Bronchial epithelial cell (primary cell): ENCODE measurements around the gene SLC9A1. TPM values are rescaled to one million over a fixed set of nuclear protein-coding genes. Genes with fewer than 3 reads are reported as not detected.
A peak's percentile ranks its signal among the peaks of the same experiment; 100 is the strongest.

Source experiments
- DNase-seq: peaks from one replicate; pipeline ENCODE4 v3.0.0-alpha.2; 2010; ENCODE audit warnings: low read depth
- FAIRE-seq: peaks from 2 replicates; lab custom pipeline; 2011; peaks lifted over from hg19 to GRCh38; lab: Jason Lieb, UNC
- H3K27me3 ChIP-seq: 2 replicates; pipeline ENCODE4 v1.5.1; 2011; ENCODE audit warnings: low read length; ENCODE audit not compliant: control insufficient read depth, insufficient read depth
- H3K36me3 ChIP-seq: 2 replicates; pipeline ENCODE4 v1.5.1; 2011; ENCODE audit warnings: low read length; ENCODE audit not compliant: control insufficient read depth, insufficient read depth
- H3K4me3 ChIP-seq: 2 replicates; pipeline ENCODE4 v1.5.1; 2011; ENCODE audit warnings: mild to moderate bottlenecking, low read depth, low read length, control low read depth
- CTCF ChIP-seq: IDR thresholded peaks from 2 replicates; pipeline ENCODE4 v1.5.1; 2011; ENCODE audit warnings: mild to moderate bottlenecking, moderate library complexity, low read length, control low read depth, inconsistent platforms; ENCODE audit not compliant: insufficient read depth, severe bottlenecking
- total RNA-seq: library from RNA; depleted of rRNA; stranded (reverse); fragments of >200 nt; gene quantifications from 2 replicates; pipeline ENCODE4 v1.2.1, GENCODE V29; 2014

The SLC9A1 gene
- total RNA-seq, 1 donor from 2014 or later: 5.0 TPM

GRCh38 chr1:27102134-27102706, 52.7 kb downstream of the SLC9A1 start:
- DNase-seq (no peak), FAIRE-seq (no peak)
- TF ChIP-seq CTCF: no peak
- Histone ChIP-seq H3K4me3 (no peak overlapping the region), H3K27me3 (no peaks in the 10 kb centered on the region), H3K36me3 (peaks cover 22% of the 10 kb centered on the region)

GRCh38 chr1:27101696-27102095, 53.2 kb downstream of the SLC9A1 start:
- no peak overlapping the region for H3K4me3 ChIP-seq
- TF ChIP-seq CTCF: no peak
- FAIRE-seq: no peak
- no peak for DNase-seq
- peaks cover 20% of the 10 kb centered on the region for H3K36me3 ChIP-seq
- H3K27me3 ChIP-seq: no peaks in the 10 kb centered on the region

- peaks cover 18% of the 10 kb centered on the region for H3K36me3 ChIP-seq
- H3K4me3 ChIP-seq: no peak overlapping the region
- no peak for DNase-seq
- no peak for FAIRE-seq
- no peak for TF ChIP-seq CTCF
- no peaks in the 10 kb centered on the region for H3K27me3 ChIP-seq
These were observed 53.9 kb downstream of the SLC9A1 start for GRCh38 chr1:27101054-27101491.

DNA sequence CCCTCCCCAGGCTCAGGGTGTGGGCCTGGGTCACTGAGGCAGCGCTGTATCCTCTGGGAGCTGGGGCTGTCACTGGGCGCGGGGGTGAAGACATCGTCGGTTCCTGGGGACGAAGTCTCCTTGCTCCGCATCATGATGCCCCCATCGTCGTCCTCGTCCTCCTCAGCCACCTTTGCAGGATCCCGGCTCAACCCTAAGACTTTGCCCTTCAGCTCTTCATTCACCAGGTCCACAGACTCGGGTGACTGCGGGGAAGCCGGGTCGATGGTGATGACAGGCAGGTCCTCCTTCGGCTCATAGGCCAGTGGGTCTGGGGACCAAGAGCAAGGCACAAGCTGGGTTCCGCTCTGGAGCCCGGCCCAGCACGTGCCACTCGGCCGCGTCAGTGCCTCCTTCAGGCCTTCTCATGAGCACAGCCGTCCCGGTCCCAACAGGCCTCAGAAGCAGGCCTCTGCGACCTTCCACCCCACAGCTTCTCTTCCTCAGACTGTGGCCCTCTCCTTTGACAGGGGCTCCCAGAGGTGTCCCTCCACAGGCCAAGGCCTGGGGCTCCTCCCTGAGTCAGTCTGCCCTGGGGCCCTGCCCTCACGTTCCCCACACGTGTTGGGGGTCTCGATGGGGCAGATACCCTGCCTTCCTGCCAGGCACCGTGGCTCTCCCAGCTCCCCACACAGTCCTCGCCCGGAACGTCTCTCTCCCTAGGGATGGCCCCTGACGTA, 54.4 kb downstream of the SLC9A1 start:
- no peaks in the 10 kb centered on the region for H3K27me3 ChIP-seq
- peaks cover 14% of the 10 kb centered on the region for H3K36me3 ChIP-seq
- H3K4me3 ChIP-seq: no peak overlapping the region
- no peak for TF ChIP-seq CTCF
- no peak for FAIRE-seq
- DNase-seq: no peak

DNA sequence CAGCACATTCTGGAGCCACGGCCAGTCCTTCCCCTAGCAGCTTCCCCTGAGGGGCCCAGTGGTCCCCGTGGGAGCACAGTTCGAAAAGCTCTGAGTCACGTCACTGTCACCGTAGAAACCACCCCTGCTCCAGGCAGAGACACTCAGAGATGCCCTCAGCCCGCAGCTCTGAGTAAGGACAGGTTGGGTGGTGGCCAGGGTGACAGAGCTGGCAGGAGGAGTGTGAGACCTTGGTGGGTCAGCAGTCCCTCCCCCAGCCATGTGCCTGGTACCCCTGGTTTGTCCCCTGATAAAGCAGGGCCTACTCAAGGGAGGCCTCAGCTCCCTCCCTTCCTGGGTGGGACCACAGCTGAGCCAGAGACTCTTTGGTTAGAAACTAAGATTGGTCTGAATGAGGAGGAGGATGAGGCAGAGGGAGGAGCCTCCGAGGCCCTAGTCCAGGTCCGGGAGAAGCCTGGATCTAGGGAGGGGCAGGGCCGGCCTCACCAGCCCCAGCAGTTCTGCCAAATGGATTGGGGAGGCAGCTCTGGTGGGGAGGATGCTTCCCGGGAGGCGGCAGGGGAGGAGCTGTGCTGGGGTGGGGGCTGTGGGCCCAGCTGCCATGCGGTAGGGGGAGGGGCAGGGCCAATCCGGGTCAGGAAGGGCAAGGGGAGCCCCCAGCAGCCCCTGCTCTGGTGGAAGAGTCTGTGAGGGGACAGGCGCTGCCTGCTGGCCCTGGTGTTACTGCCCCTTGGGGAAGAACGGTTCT, 55.2 kb downstream of the SLC9A1 start:
- peaks cover 14% of the 10 kb centered on the region for H3K36me3 ChIP-seq
- no peak overlapping the region for H3K4me3 ChIP-seq
- FAIRE-seq (no peak), DNase-seq (peak; percentile 63)
- H3K27me3 ChIP-seq: no peaks in the 10 kb centered on the region
- no peak for TF ChIP-seq CTCF
